GM23248 (cell line): ENCODE results near the gene RASGRP1.

Experiments used
- EZH2 ChIP-seq: fragments of 200-600 bp; sonication (generic); IDR thresholded peaks from 2 replicates; pipeline ENCODE4 v1.6.1; 2018; ENCODE audit warnings: antibody characterized with exemption, mild to moderate bottlenecking; ENCODE audit not compliant: insufficient read depth, poor library complexity, severe bottlenecking
- EZH2phosphoT487 ChIP-seq: fragments of 200-600 bp; sonication (generic); IDR thresholded peaks from 2 replicates; pipeline ENCODE4 v1.6.1; 2018; ENCODE audit warnings: antibody characterized with exemption, moderate library complexity, mild to moderate bottlenecking, low read depth; ENCODE audit not compliant: insufficient read depth

DNA sequence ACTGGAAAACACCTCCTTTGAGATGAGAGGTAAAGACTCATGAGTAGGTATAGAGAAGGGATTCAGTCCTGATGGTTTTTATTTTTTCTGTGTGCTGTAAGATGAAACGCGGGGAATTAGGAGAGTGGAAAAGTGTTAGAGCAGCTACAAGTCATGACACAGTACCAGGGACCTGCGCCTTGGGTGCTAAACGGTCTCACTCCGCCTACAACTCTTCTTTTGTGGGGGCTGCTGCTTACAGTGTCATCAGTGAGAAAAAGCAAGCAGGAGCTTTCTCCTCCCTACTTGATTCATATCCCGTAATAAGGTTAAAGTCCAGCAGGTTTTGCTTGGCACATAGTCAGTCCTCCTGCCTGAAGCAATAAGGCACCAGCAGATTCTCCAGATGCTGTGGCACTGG, 39.1 kb downstream of the RASGRP1 start:
- TF ChIP-seq EZH2, result no peak
- no peak for TF ChIP-seq EZH2phosphoT487
